Transverse colon (tissue), 4 donors: ENCODE data around the gene MESD.

Source experiments
- EP300 ChIP-seq: sonication (generic); formaldehyde crosslinking; IDR thresholded peaks from one replicate; pipeline ENCODE4 v1.6.1; 2017; ENCODE audit warnings: antibody characterized with exemption, low read depth
- POLR2AphosphoS5 ChIP-seq, 3 donors: sonication (generic); formaldehyde crosslinking; IDR thresholded peaks; one replicate each; pipeline ENCODE4 v1.6.1; 2016; ENCODE audit warnings: antibody characterized with exemption in 3 of 3
- TF ChIP-seq, protein P1 (sequence below), 5 experiments: fragments of 200-600 bp in 3 of 5; fragments of 450-650 bp in 2 of 5; sonication (generic) in 3 of 5; IDR thresholded peaks; 1 replicate in 2 of 5; 2 replicates in 3 of 5; pipeline ENCODE4 v1.5.1; 2016 to 2017; ENCODE audit warnings: antibody characterized with exemption in 5 of 5, inconsistent platforms in 3 of 5, mild to moderate bottlenecking in 2 of 5, moderate library complexity in 1 of 5

- no peak for TF ChIP-seq EP300
- TF ChIP-seq, protein P1, sequence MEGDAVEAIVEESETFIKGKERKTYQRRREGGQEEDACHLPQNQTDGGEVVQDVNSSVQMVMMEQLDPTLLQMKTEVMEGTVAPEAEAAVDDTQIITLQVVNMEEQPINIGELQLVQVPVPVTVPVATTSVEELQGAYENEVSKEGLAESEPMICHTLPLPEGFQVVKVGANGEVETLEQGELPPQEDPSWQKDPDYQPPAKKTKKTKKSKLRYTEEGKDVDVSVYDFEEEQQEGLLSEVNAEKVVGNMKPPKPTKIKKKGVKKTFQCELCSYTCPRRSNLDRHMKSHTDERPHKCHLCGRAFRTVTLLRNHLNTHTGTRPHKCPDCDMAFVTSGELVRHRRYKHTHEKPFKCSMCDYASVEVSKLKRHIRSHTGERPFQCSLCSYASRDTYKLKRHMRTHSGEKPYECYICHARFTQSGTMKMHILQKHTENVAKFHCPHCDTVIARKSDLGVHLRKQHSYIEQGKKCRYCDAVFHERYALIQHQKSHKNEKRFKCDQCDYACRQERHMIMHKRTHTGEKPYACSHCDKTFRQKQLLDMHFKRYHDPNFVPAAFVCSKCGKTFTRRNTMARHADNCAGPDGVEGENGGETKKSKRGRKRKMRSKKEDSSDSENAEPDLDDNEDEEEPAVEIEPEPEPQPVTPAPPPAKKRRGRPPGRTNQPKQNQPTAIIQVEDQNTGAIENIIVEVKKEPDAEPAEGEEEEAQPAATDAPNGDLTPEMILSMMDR (IDR thresholded peaks at IDR 0.05): no peak
- TF ChIP-seq POLR2AphosphoS5 (IDR thresholded peaks at IDR 0.05): no peak
Observed at GRCh38 chr15:80939216-80939615, 50.4 kb downstream of the MESD start.
